Panc1 (cell line): Measurements from ENCODE around the gene DCAKD. TPM values are rescaled to one million over a fixed set of nuclear protein-coding genes. Genes with fewer than 3 reads are reported as not detected.

ENCODE experiments used
- ATAC-seq: fragments of 200-7000 bp; cut with Tn5 transposase; 2 replicates; pipeline ENCODE4 v1.9.1; 2020; ENCODE audit warnings: mild to moderate bottlenecking, moderate library complexity
- BruUV-seq: library from RNA; stranded (reverse); fragments of 400-500 nt; replicated peaks from 2 replicates; lab custom pipeline; 2021; lab: Mats Ljungman, UMichigan
- CTCF ChIA-PET: fragments of 300-600 bp; sonication (Branson Sonifier 250); formaldehyde crosslinking; loops from one replicate; lab custom pipeline; 2022; ENCODE audit warnings: antibody characterized with exemption; lab: Charles Lee
- POLR2A ChIA-PET: fragments of 300-600 bp; sonication (Branson Sonifier 250); formaldehyde crosslinking; loops from one replicate; lab custom pipeline; 2022; ENCODE audit warnings: antibody characterized with exemption; lab: Charles Lee
- DNase-seq: peaks from one replicate; pipeline ENCODE4 v3.0.0-alpha.2; 2010; ENCODE audit warnings: low read depth, low spot score
- H3K27ac ChIP-seq: 2 replicates; pipeline ENCODE4 v1.5.1; 2011; ENCODE audit warnings: mild to moderate bottlenecking, low read length, inconsistent platforms
- H3K27me3 ChIP-seq: fragments of 200-500 bp; sonication (Bioruptor generic); 2 replicates; pipeline ENCODE4 v1.6.0; 2014; ENCODE audit warnings: low read length, inconsistent platforms; ENCODE audit not compliant: control insufficient read depth, insufficient read depth
- H3K36me3 ChIP-seq: fragments of 200-500 bp; sonication (Bioruptor generic); 2 replicates; pipeline ENCODE4 v1.5.1; 2014; ENCODE audit warnings: inconsistent platforms, mild to moderate bottlenecking, low read length, moderate library complexity; ENCODE audit not compliant: control insufficient read depth, insufficient read depth
- H3K4me1 ChIP-seq: 2 replicates; pipeline ENCODE4 v1.5.1; 2011; ENCODE audit warnings: inconsistent platforms, mild to moderate bottlenecking, low read length, moderate library complexity; ENCODE audit not compliant: control insufficient read depth, insufficient read depth
- H3K4me3 ChIP-seq, 2 experiments: 2 replicates each; pipeline ENCODE4 v1.5.1; 2011 to 2012; ENCODE audit warnings: low read depth in 2 of 2, low read length in 2 of 2, mild to moderate bottlenecking in 2 of 2, inconsistent platforms in 1 of 2, moderate library complexity in 1 of 2
- H3K9me3 ChIP-seq: fragments of 200-500 bp; sonication (Bioruptor generic); 2 replicates; pipeline ENCODE4 v1.5.1; 2014; ENCODE audit warnings: low read depth, mild to moderate bottlenecking, inconsistent platforms, low read length, moderate library complexity; ENCODE audit not compliant: control insufficient read depth, insufficient read depth
- CTCF ChIP-seq: fragments of 450-650 bp; IDR thresholded peaks from 2 replicates; pipeline ENCODE4 v1.5.1; 2017; ENCODE audit warnings: mild to moderate bottlenecking
- POLR2AphosphoS5 ChIP-seq: IDR thresholded peaks from 2 replicates; pipeline ENCODE4 v1.6.1; 2012; ENCODE audit warnings: mild to moderate bottlenecking, low read depth, low read length, moderate library complexity
- REST ChIP-seq, 2 experiments: IDR thresholded peaks; 2 replicates each; pipeline ENCODE4 v1.6.1; 2011 to 2012; ENCODE audit warnings: low read depth in 2 of 2, control low read depth in 1 of 2, low read length in 1 of 2, mild to moderate bottlenecking in 1 of 2, moderate library complexity in 1 of 2; ENCODE audit not compliant: insufficient read depth in 1 of 2
- SIN3A ChIP-seq: IDR thresholded peaks from 2 replicates; pipeline ENCODE4 v1.6.1; 2012; ENCODE audit warnings: low read depth, mild to moderate bottlenecking, low read length, moderate library complexity, borderline replicate concordance; ENCODE audit not compliant: insufficient read depth
- TCF7L2 ChIP-seq: IDR thresholded peaks from 2 replicates; pipeline ENCODE4 v1.6.1; 2011; ENCODE audit warnings: mild to moderate bottlenecking, low read depth, low read length, inconsistent platforms
- in situ Hi-C: cut with HindIII; loops from 2 replicates; pipeline ENCODE4 v1.10.0; 2016; ENCODE audit warnings: low sequenced_read_pairs, low pct_unique_long_range_greater_than_20kb
- intact Hi-C: fragments of 100-400 bp; cut with micrococcal nuclease; formaldehyde crosslinking; loops from one replicate; pipeline ENCODE4 v1.10.0; 2022; ENCODE audit not compliant: unreplicated experiment
- total RNA-seq: library from RNA; stranded (reverse); gene quantifications from one replicate; pipeline ENCODE4 v1.2.1, GENCODE V29; 2021; ENCODE audit not compliant: unreplicated experiment

The DCAKD gene
- total RNA-seq, 1 experiment from 2014 or later, result 24.3 TPM

- H3K36me3 ChIP-seq, result no peaks in the 10 kb centered on the region
- H3K4me1 ChIP-seq, result no peaks in the 10 kb centered on the region
- H3K9me3 ChIP-seq, result no peaks in the 10 kb centered on the region
- CTCF ChIA-PET, result no interaction called here
- H3K27me3 ChIP-seq, result no peaks in the 10 kb centered on the region
- intact Hi-C loops (no loop called here), in situ Hi-C loops (no loop called here)
- no peak for ATAC-seq
- no peak overlapping the region for H3K27ac ChIP-seq
- H3K4me3 ChIP-seq, result no peak overlapping the region
- TF ChIP-seq TCF7L2 (no peak), SIN3A (no peak)
- no peak for DNase-seq
- no TSS peak for BruUV-seq
- POLR2A ChIA-PET, result no interaction called here
These were observed 39.7 kb downstream of the DCAKD start for GRCh38 chr17:45011767-45012166.

GRCh38 chr17:45009676-45010467, 41.6 kb downstream of the DCAKD start:
- BruUV-seq, result no TSS peak
- Histone ChIP-seq H3K27me3 (no peaks in the 10 kb centered on the region), H3K4me3 (no peak overlapping the region), H3K27ac (no peak overlapping the region), H3K4me1 (no peaks in the 10 kb centered on the region), H3K9me3 (no peaks in the 10 kb centered on the region), H3K36me3 (no peaks in the 10 kb centered on the region)
- no peak for DNase-seq
- ChIA-PET CTCF (no interaction called here), POLR2A (no interaction called here)
- in situ Hi-C loops (no loop called here), intact Hi-C loops (no loop called here)
- TF ChIP-seq POLR2AphosphoS5 (no peak), REST (IDR thresholded peaks at IDR 0.05; ENCODE audit: insufficient read depth in 1 of 2, low read depth in 2 of 2, low read length in 1 of 2) (no peak), SIN3A (no peak), CTCF (no peak)
- ATAC-seq, result no peak

GRCh38 chr17:45008216-45008615, 43.2 kb downstream of the DCAKD start:
- no peaks in the 10 kb centered on the region for H3K4me1 ChIP-seq
- H3K36me3 ChIP-seq, result no peaks in the 10 kb centered on the region
- no peak for TF ChIP-seq SIN3A
- no peak for TF ChIP-seq TCF7L2
- no peak for TF ChIP-seq CTCF
- no peak for TF ChIP-seq POLR2AphosphoS5
- H3K9me3 ChIP-seq, result no peaks in the 10 kb centered on the region
- DNase-seq (no peak), ATAC-seq (no peak)
- no peak overlapping the region for H3K4me3 ChIP-seq
- H3K27ac ChIP-seq, result no peak overlapping the region
- no peaks in the 10 kb centered on the region for H3K27me3 ChIP-seq
- POLR2A ChIA-PET, result no interaction called here
- in situ Hi-C loops (no loop called here), intact Hi-C loops (no loop called here)
- CTCF ChIA-PET, result no interaction called here
- no TSS peak for BruUV-seq
